Nephron progenitor cell (in vitro differentiated cells): ENCODE data around the gene SYCP3.

ENCODE experiments used
- DNase-seq: peaks from one replicate; pipeline ENCODE4 v3.0.0; 2021
- H3K27ac Mint-ChIP-seq: 2 replicates; pipeline ENCODE4 v1.8.0; 2021; ENCODE audit warnings: mild to moderate bottlenecking, moderate library complexity, mixed read lengths
- H3K27me3 Mint-ChIP-seq: 2 replicates; pipeline ENCODE4 v1.8.0; 2021; ENCODE audit warnings: mild to moderate bottlenecking, low read depth, mixed read lengths; ENCODE audit not compliant: poor library complexity
- H3K36me3 Mint-ChIP-seq: 2 replicates; pipeline ENCODE4 v1.8.0; 2021; ENCODE audit warnings: low read depth, mixed read lengths
- H3K4me1 Mint-ChIP-seq: 2 replicates; pipeline ENCODE4 v1.8.0; 2021; ENCODE audit warnings: mixed read lengths
- H3K4me3 Mint-ChIP-seq: 2 replicates; pipeline ENCODE4 v1.8.0; 2021; ENCODE audit warnings: mild to moderate bottlenecking, moderate library complexity, mixed read lengths
- H3K9me3 Mint-ChIP-seq: 2 replicates; pipeline ENCODE4 v1.8.0; 2021; ENCODE audit warnings: mild to moderate bottlenecking, moderate library complexity, mixed read lengths
- CTCF ChIP-seq: fragments of 200-600 bp; sonication (generic); IDR thresholded peaks from 2 replicates; pipeline ENCODE4 v1.5.0; 2021; ENCODE audit warnings: antibody characterized with exemption

Gene SYCP3

GRCh38 chr12:101707131-101707782, 32.0 kb downstream of the SYCP3 start:
- Mint-ChIP-seq H3K4me1 (peaks cover 21% of the 10 kb centered on the region), H3K36me3 (peaks cover 21% of the 10 kb centered on the region), H3K4me3 (no peak overlapping the region), H3K27me3 (no peaks in the 10 kb centered on the region), H3K27ac (peak overlapping the region; percentile 28), H3K9me3 (peaks cover 22% of the 10 kb centered on the region)
- no peak for TF ChIP-seq CTCF
- no peak for DNase-seq

GRCh38 chr12:101706403-101706802, 32.9 kb downstream of the SYCP3 start:
- Mint-ChIP-seq H3K9me3 (peaks cover 19% of the 10 kb centered on the region), H3K36me3 (peaks cover 17% of the 10 kb centered on the region), H3K27ac (no peak overlapping the region), H3K4me3 (no peak overlapping the region), H3K27me3 (no peaks in the 10 kb centered on the region), H3K4me1 (peaks cover 19% of the 10 kb centered on the region)
- no peak for TF ChIP-seq CTCF
- no peak for DNase-seq

GRCh38 chr12:101703487-101703886, 35.8 kb downstream of the SYCP3 start:
- DNase-seq, result no peak
- no peak for TF ChIP-seq CTCF

GRCh38 chr12:101700299-101700820, 38.9 kb downstream of the SYCP3 start:
- TF ChIP-seq CTCF, result no peak
- H3K27ac Mint-ChIP-seq, result no peak overlapping the region
- peaks cover 53% of the 10 kb centered on the region for H3K4me1 Mint-ChIP-seq
- H3K9me3 Mint-ChIP-seq, result no peaks in the 10 kb centered on the region
- DNase-seq, result no peak
- H3K4me3 Mint-ChIP-seq, result no peak overlapping the region
- peaks cover 14% of the 10 kb centered on the region for H3K27me3 Mint-ChIP-seq
- no peaks in the 10 kb centered on the region for H3K36me3 Mint-ChIP-seq

More at GRCh38 chr12:101703487-101703886, 35.8 kb downstream of the SYCP3 start:
- H3K27ac Mint-ChIP-seq, result no peak overlapping the region
- no peak overlapping the region for H3K4me3 Mint-ChIP-seq
- peaks cover 41% of the 10 kb centered on the region for H3K4me1 Mint-ChIP-seq
- H3K36me3 Mint-ChIP-seq, result no peaks in the 10 kb centered on the region
- no peaks in the 10 kb centered on the region for H3K9me3 Mint-ChIP-seq
- H3K27me3 Mint-ChIP-seq, result peaks cover under 1% of the 10 kb centered on the region

GRCh38 chr12:101698800-101699347, 40.4 kb downstream of the SYCP3 start:
- TF ChIP-seq CTCF, result no peak
- Mint-ChIP-seq H3K4me3 (peak overlapping the region; percentile 93), H3K9me3 (peaks cover 4% of the 10 kb centered on the region), H3K36me3 (no peaks in the 10 kb centered on the region), H3K27me3 (peaks cover 21% of the 10 kb centered on the region), H3K27ac (no peak overlapping the region), H3K4me1 (peaks cover 53% of the 10 kb centered on the region)
- DNase-seq, result no peak
